ENCODE measurements around the gene DDX20.

DNA sequence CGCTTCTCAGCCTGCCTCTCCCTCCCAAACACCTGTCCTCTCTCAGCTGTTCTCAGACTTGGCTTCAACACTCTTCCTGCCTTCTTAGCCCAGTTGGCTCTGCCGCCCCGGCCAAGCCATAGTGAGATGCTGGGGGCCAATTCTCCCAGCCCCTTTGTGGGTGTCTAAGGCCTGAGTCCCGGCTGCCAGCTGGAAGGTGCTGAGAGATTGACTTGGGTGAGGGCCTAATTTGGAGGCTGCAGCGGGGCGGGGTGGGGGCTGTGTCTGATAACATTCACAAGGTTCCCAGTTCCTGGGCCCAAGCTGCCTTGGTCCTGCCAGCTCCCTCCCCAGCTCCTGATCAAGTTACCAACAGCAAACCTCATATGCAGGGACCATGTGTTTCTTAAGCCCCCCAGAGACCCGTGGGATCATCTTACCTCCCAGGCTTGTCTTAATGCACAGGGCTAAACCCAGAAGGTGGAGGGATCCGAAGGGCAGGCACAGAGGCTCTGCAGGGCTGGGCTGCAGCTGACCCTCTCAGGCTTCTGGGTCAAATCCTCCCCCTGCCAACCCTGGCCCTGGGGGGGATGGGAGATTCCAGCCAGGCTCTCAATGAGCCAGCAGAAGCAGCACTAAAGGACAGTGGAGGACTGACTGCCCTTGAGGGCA, 26.3 kb upstream of the DDX20 start:
- TF ChIP-seq CTCF (IDR thresholded peaks at IDR 0.05; ENCODE audit: insufficient read depth, low read depth, low read length) (no peak), EZH2 (IDR thresholded peaks at IDR 0.05; ENCODE audit: insufficient read depth, low read length) (no peak)

Data from astrocyte (in vitro differentiated cells and primary cell).